A549 (cell line): ENCODE measurements around the gene DCLRE1B. TPM values are rescaled to one million over a fixed set of nuclear protein-coding genes. Genes with fewer than 3 reads are reported as not detected.

Experiments used
- ATAC-seq, 2 experiments: fragments of 200-7000 bp in 1 of 2; fragments of >200 bp in 1 of 2; cut with Nextera tagmentation in 1 of 2; cut with Tn5 transposase in 1 of 2; 3 replicates each; pipeline versions ENCODE4 v1.8.0 to v1.9.1; 2018 to 2020; ENCODE audit warnings: mild to moderate bottlenecking in 1 of 2, moderate library complexity in 1 of 2
- CTCF ChIA-PET: fragments of 300-600 bp; sonication (Branson Sonifier 250); formaldehyde crosslinking; extraction: SDS; loops from one replicate; lab custom pipeline; 2021; ENCODE audit warnings: antibody characterized with exemption, inconsistent platforms; lab: Yijun Ruan, JAX
- POLR2A ChIA-PET: fragments of 350-600 bp; formaldehyde crosslinking; extraction: SDS; loops from one replicate; lab custom pipeline; 2021; ENCODE audit warnings: antibody characterized with exemption, inconsistent platforms; lab: Yijun Ruan, JAX
- DNase-seq, 2 experiments: peaks; one replicate each; pipeline versions ENCODE4 v3.0.0 to v3.0.0-alpha.2; 2011 to 2016; ENCODE audit warnings: low read depth in 1 of 2, low spot score in 1 of 2
- FAIRE-seq: peaks from 2 replicates; lab custom pipeline; 2011; peaks lifted over from hg19 to GRCh38; lab: Jason Lieb, UNC
- H3K27ac ChIP-seq, 2 experiments: fragments of >200 bp; sonication (Bioruptor Twin); formaldehyde crosslinking; 3 replicates each; pipeline ENCODE4 v1.5.1; 2016 to 2017
- H3K4me1 ChIP-seq: fragments of >200 bp; sonication (Bioruptor Twin); formaldehyde crosslinking; 3 replicates; pipeline ENCODE4 v1.6.1; 2016
- H3K4me2 ChIP-seq: fragments of >200 bp; sonication (Bioruptor Twin); formaldehyde crosslinking; 3 replicates; pipeline ENCODE4 v1.6.1; 2016
- H3K4me3 ChIP-seq: fragments of >200 bp; sonication (Bioruptor Twin); formaldehyde crosslinking; 3 replicates; pipeline ENCODE4 v1.5.1; 2016
- H3K9me3 ChIP-seq: fragments of >200 bp; sonication (Bioruptor Twin); formaldehyde crosslinking; 3 replicates; pipeline ENCODE4 v1.6.1; 2016
- BCL3 ChIP-seq: fragments of >200 bp; sonication (Bioruptor Twin); formaldehyde crosslinking; IDR thresholded peaks from 3 replicates; pipeline ENCODE4 v1.6.1; 2016
- BHLHE40 ChIP-seq: IDR thresholded peaks from 2 replicates; pipeline ENCODE4 v1.6.1; 2012; ENCODE audit warnings: low read depth, low read length, inconsistent platforms
- CBX2 ChIP-seq: fragments of 200-600 bp; sonication (generic); IDR thresholded peaks from 2 replicates; pipeline ENCODE4 v1.6.1; 2016; ENCODE audit warnings: low read depth, mild to moderate bottlenecking, borderline replicate concordance
- CBX8 ChIP-seq: fragments of 200-600 bp; sonication (generic); IDR thresholded peaks from 2 replicates; pipeline ENCODE4 v1.6.1; 2016
- CEBPB ChIP-seq, 2 experiments: fragments of >200 bp in 1 of 2; sonication (Bioruptor Twin) in 1 of 2; formaldehyde crosslinking in 1 of 2; IDR thresholded peaks; 2 replicates each; pipeline ENCODE4 v1.6.1; 2012 to 2016
- CHD2 ChIP-seq: fragments of 150-350 bp; IDR thresholded peaks from 2 replicates; pipeline ENCODE4 v1.6.1; 2014; ENCODE audit warnings: low read length; ENCODE audit not compliant: partially characterized antibody
- E2F6 ChIP-seq: IDR thresholded peaks from 2 replicates; pipeline ENCODE4 v1.6.1; 2012; ENCODE audit warnings: low read depth, borderline replicate concordance
- EHMT2 ChIP-seq: fragments of 200-600 bp; sonication (generic); IDR thresholded peaks from 2 replicates; pipeline ENCODE4 v1.6.1; 2016; ENCODE audit warnings: antibody characterized with exemption, low read depth, mild to moderate bottlenecking, moderate library complexity
- EP300 ChIP-seq, 2 experiments: fragments of >200 bp; sonication (Bioruptor Twin); formaldehyde crosslinking; IDR thresholded peaks; 2 replicates in 1 of 2; 3 replicates in 1 of 2; pipeline ENCODE4 v1.6.1; 2016 to 2017
- ESRRA ChIP-seq: fragments of 150-350 bp; IDR thresholded peaks from 2 replicates; pipeline ENCODE4 v1.6.1; 2014; ENCODE audit warnings: mild to moderate bottlenecking, low read length, borderline replicate concordance
- GATA3 ChIP-seq: IDR thresholded peaks from 2 replicates; pipeline ENCODE4 v1.6.1; 2012; ENCODE audit warnings: borderline replicate concordance
- HDAC2 ChIP-seq: fragments of 200-600 bp; sonication (generic); IDR thresholded peaks from 2 replicates; pipeline ENCODE4 v1.6.1; 2016
- HEYL ChIP-seq: fragments of 250-450 bp; sonication (Bioruptor Pico); IDR thresholded peaks from 2 replicates; pipeline ENCODE4 v1.8.0; 2021; ENCODE audit warnings: mild to moderate bottlenecking, moderate library complexity
- HOXA7 ChIP-seq: fragments of 250-450 bp; sonication (Bioruptor Pico); IDR thresholded peaks from 2 replicates; pipeline ENCODE4 v1.5.0; 2020; ENCODE audit warnings: mild to moderate bottlenecking, moderate library complexity
- HOXB13 ChIP-seq: fragments of 250-450 bp; sonication (Bioruptor Pico); IDR thresholded peaks from 2 replicates; pipeline ENCODE4 v1.5.0; 2020; ENCODE audit warnings: low read depth, mild to moderate bottlenecking, moderate library complexity
- JUN ChIP-seq, 2 experiments: fragments of >200 bp; sonication (Bioruptor Twin); formaldehyde crosslinking; IDR thresholded peaks; 2 replicates in 1 of 2; 3 replicates in 1 of 2; pipeline ENCODE4 v1.6.1; 2016 to 2017
- JUNB ChIP-seq: fragments of >200 bp; sonication (Bioruptor Twin); formaldehyde crosslinking; IDR thresholded peaks from 2 replicates; pipeline ENCODE4 v1.6.1; 2016
- KDM1A ChIP-seq: fragments of 200-600 bp; sonication (generic); IDR thresholded peaks from 2 replicates; pipeline ENCODE4 v1.6.1; 2016; ENCODE audit warnings: low read depth, mild to moderate bottlenecking
- NFE2L2 ChIP-seq: fragments of 150-350 bp; conservative IDR thresholded peaks from 2 replicates; pipeline ENCODE4 v1.6.1; 2014; ENCODE audit warnings: low read length
- NPAS2 ChIP-seq: fragments of 250-450 bp; sonication (Bioruptor Pico); IDR thresholded peaks from 2 replicates; pipeline ENCODE4 v1.8.0; 2022; ENCODE audit warnings: mild to moderate bottlenecking, moderate library complexity, borderline replicate concordance
- NR3C1 ChIP-seq: fragments of >200 bp; sonication (Bioruptor Twin); formaldehyde crosslinking; IDR thresholded peaks from 3 replicates; pipeline ENCODE4 v1.6.1; 2017
- POLR2A ChIP-seq: IDR thresholded peaks from 2 replicates; pipeline ENCODE4 v1.6.1; 2012; ENCODE audit warnings: mild to moderate bottlenecking, low read length
- RCOR1 ChIP-seq: fragments of 150-350 bp; IDR thresholded peaks from 2 replicates; pipeline ENCODE4 v1.6.1; 2014; ENCODE audit warnings: antibody characterized with exemption, low read length, low read depth
- RFX5 ChIP-seq: fragments of 450-650 bp; IDR thresholded peaks from 2 replicates; pipeline ENCODE4 v1.7.1; 2014; ENCODE audit warnings: antibody characterized with exemption, mild to moderate bottlenecking, moderate library complexity
- SMC3 ChIP-seq: fragments of >200 bp; sonication (Bioruptor Twin); formaldehyde crosslinking; IDR thresholded peaks from 3 replicates; pipeline ENCODE4 v1.6.1; 2018; ENCODE audit warnings: inconsistent platforms
- SREBF2 ChIP-seq: fragments of 450-650 bp; IDR thresholded peaks from 2 replicates; pipeline ENCODE4 v1.6.1; 2014; ENCODE audit warnings: mild to moderate bottlenecking, moderate library complexity
- TFCP2L1 ChIP-seq: fragments of 250-450 bp; sonication (Bioruptor Pico); IDR thresholded peaks from 2 replicates; pipeline ENCODE4 v1.5.0; 2021; ENCODE audit warnings: mild to moderate bottlenecking
- TP53 ChIP-seq: fragments of 250-450 bp; sonication (Bioruptor Pico); IDR thresholded peaks from 2 replicates; pipeline ENCODE4 v1.5.0; 2021; ENCODE audit warnings: mild to moderate bottlenecking, moderate library complexity
- ZC3H11A ChIP-seq: fragments of 450-650 bp; IDR thresholded peaks from 2 replicates; pipeline ENCODE4 v1.6.1; 2014; ENCODE audit warnings: antibody characterized with exemption, mild to moderate bottlenecking
- ZNF302 ChIP-seq: fragments of 250-450 bp; sonication (Bioruptor Pico); IDR thresholded peaks from 2 replicates; pipeline ENCODE4 v1.9.0; 2021; ENCODE audit warnings: inconsistent platforms, mild to moderate bottlenecking, moderate library complexity
- ZSCAN20 ChIP-seq: fragments of 250-450 bp; sonication (Bioruptor Pico); IDR thresholded peaks from 2 replicates; pipeline ENCODE4 v1.8.0; 2022; ENCODE audit warnings: mild to moderate bottlenecking, moderate library complexity
- WGBS: methylation state at CpG from one replicate; pipeline ENCODE4 v1.1.6; 2017; ENCODE audit errors: missing lambda C conversion rate; 5-methylcytosine and 5-hydroxymethylcytosine counted together
- polyA plus RNA-seq, 4 experiments: library from polyadenylated mRNA; depleted of rRNA in 3 of 4; stranded (reverse); fragments of >200 nt; fragmentation: RNase III in 1 of 4; extraction: RNeasy Plus Mini Kit Qiagen cat#74134 plus additional on column Dnase treatment in 1 of 4; gene quantifications; 2 replicates in 3 of 4; 3 replicates in 1 of 4; pipeline ENCODE4 v1.2.3, GENCODE V29; 2011 to 2017
- TF ChIP-seq, protein P1 (sequence below): fragments of >200 bp; sonication (Bioruptor Twin); formaldehyde crosslinking; IDR thresholded peaks from 3 replicates; pipeline ENCODE4 v1.5.1; 2016

The DCLRE1B gene
- polyA plus RNA-seq, 2 of the 4 experiments (the other 2 are of a cell fraction), result 4.8 to 5.7 TPM

DNA sequence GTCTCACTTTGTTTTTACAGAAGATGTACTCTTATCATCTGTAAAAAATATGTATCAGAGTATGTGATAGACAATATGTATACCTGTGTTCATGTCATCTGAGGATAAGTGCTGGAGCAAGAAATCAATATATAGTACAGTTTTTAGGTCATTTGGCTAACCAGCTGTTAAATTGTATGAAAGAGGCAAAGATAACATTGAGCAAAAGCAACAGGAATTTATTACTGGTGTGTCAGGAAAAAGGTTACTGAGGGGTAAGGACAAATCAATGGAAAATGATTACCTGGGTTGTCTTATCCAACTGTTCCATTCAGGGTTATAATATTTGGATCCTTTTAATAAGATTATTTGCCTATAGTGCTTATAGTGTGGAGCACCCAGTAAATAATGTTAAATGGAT lies 28.9 kb downstream of the DCLRE1B start:
- Histone ChIP-seq H3K9me3 (no peaks in the 10 kb centered on the region), H3K4me3 (no peak overlapping the region), H3K4me1 (peaks cover 13% of the 10 kb centered on the region), H3K27ac (no peak overlapping the region), H3K4me2 (no peak overlapping the region)
- no peak for FAIRE-seq
- ChIA-PET POLR2A (no interaction called here), CTCF (interaction anchor here (1.8 kb wide), 1 partner anchor 349 kb away, joined by 4 read pairs; no protein-coding TSS in a partner anchor)
- no peak for TF ChIP-seq CBX8
- no peak for TF ChIP-seq RFX5
- no peak for TF ChIP-seq ZNF302 (CRISPR knock-in tag)
- no peak for TF ChIP-seq SREBF2
- TF ChIP-seq GATA3, result no peak
- no peak for TF ChIP-seq POLR2A
- no peak for TF ChIP-seq ZSCAN20
- no peak for TF ChIP-seq BHLHE40
- TF ChIP-seq NR3C1, result no peak
- no peak for TF ChIP-seq ZC3H11A
- TF ChIP-seq HDAC2, result no peak
- no peak for TF ChIP-seq JUN (IDR thresholded peaks at IDR 0.05)
- TF ChIP-seq NPAS2 (CRISPR knock-in tag), result no peak
- TF ChIP-seq E2F6, result no peak
- no peak for TF ChIP-seq NFE2L2
- no peak for DNase-seq
- ATAC-seq, result no peak

- Histone ChIP-seq H3K4me3 (no peak overlapping the region), H3K4me2 (no peak overlapping the region), H3K4me1 (peaks cover 13% of the 10 kb centered on the region), H3K27ac (no peak overlapping the region), H3K9me3 (no peaks in the 10 kb centered on the region)
- FAIRE-seq (no peak), ATAC-seq (no peak), DNase-seq (no peak)
- WGBS, result 92% methylated on average over 5 of the region's 5 CpGs
- ChIA-PET POLR2A (no interaction called here), CTCF (no interaction called here)
- TF ChIP-seq HOXB13 (CRISPR knock-in tag), result no peak
- no peak for TF ChIP-seq JUNB
- TF ChIP-seq TP53 (CRISPR knock-in tag), result no peak
- TF ChIP-seq CHD2, result no peak
- TF ChIP-seq HOXA7 (CRISPR knock-in tag), result no peak
- TF ChIP-seq JUN (IDR thresholded peaks at IDR 0.05), result no peak
- TF ChIP-seq CEBPB (IDR thresholded peaks at IDR 0.05), result no peak
- TF ChIP-seq KDM1A, result no peak
- TF ChIP-seq NR3C1, result no peak
- no peak for TF ChIP-seq ESRRA
- TF ChIP-seq BCL3, result no peak
- TF ChIP-seq NPAS2 (CRISPR knock-in tag), result no peak
- TF ChIP-seq BHLHE40, result no peak
- no peak for TF ChIP-seq RCOR1
These were observed 29.5 kb downstream of the DCLRE1B start for GRCh38 chr1:113934511-113935055.

- Histone ChIP-seq H3K9me3 (no peaks in the 10 kb centered on the region), H3K27ac (no peak overlapping the region), H3K4me1 (peaks cover 13% of the 10 kb centered on the region), H3K4me2 (no peak overlapping the region), H3K4me3 (no peak overlapping the region)
- no peak for ATAC-seq
- ChIA-PET CTCF (no interaction called here), POLR2A (no interaction called here)
- no peak for DNase-seq
- FAIRE-seq, result no peak
- TF ChIP-seq HOXA7 (CRISPR knock-in tag) (no peak), SREBF2 (no peak), CBX2 (no peak), EHMT2 (no peak), SMC3 (no peak), TFCP2L1 (CRISPR knock-in tag) (no peak), BCL3 (no peak), NFE2L2 (no peak), EP300 (IDR thresholded peaks at IDR 0.05) (no peak), ZC3H11A (no peak), HEYL (CRISPR knock-in tag) (no peak), GATA3 (no peak)
- TF ChIP-seq, protein P1, sequence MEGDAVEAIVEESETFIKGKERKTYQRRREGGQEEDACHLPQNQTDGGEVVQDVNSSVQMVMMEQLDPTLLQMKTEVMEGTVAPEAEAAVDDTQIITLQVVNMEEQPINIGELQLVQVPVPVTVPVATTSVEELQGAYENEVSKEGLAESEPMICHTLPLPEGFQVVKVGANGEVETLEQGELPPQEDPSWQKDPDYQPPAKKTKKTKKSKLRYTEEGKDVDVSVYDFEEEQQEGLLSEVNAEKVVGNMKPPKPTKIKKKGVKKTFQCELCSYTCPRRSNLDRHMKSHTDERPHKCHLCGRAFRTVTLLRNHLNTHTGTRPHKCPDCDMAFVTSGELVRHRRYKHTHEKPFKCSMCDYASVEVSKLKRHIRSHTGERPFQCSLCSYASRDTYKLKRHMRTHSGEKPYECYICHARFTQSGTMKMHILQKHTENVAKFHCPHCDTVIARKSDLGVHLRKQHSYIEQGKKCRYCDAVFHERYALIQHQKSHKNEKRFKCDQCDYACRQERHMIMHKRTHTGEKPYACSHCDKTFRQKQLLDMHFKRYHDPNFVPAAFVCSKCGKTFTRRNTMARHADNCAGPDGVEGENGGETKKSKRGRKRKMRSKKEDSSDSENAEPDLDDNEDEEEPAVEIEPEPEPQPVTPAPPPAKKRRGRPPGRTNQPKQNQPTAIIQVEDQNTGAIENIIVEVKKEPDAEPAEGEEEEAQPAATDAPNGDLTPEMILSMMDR, result no peak
- 96% methylated on average over 1 of the region's 1 CpG for WGBS
These were observed 30.1 kb downstream of the DCLRE1B start for GRCh38 chr1:113935176-113935575.
